Ureter (tissue), 1 donor: ENCODE results near the gene MAGI1. TPM values are rescaled to one million over a fixed set of nuclear protein-coding genes. Genes with fewer than 3 reads are reported as not detected.
"Not testable (repeated sequence)": the region's sequence is repeated elsewhere in the genome, so short reads cannot be mapped to it uniquely, and the experiment has no call there.

Source experiments
- DNase-seq: peaks from one replicate; pipeline ENCODE4 v3.0.0-alpha.2; 2020; ENCODE audit warnings: low spot score
- total RNA-seq: library from RNA; stranded (reverse); gene quantifications from one replicate; pipeline ENCODE4 v1.2.4, GENCODE V29; 2023
- donor health status: DM: yes; HTN: yes; CAD: no.

Gene MAGI1
- total RNA-seq, 1 donor from 2014 or later = 45.5 TPM

- DNase-seq = not testable (repeated sequence)
Observed at GRCh38 chr3:65565744-65566143, 473.0 kb downstream of the MAGI1 start.

GRCh38 chr3:65564483-65564882 is 474.2 kb downstream of the MAGI1 start:
- no peak for DNase-seq

GRCh38 chr3:65563861-65564260 is 474.9 kb downstream of the MAGI1 start:
- no peak for DNase-seq

GRCh38 chr3:65562447-65562846 is 476.3 kb downstream of the MAGI1 start:
- DNase-seq = no peak

- DNase-seq = no peak
Observed at GRCh38 chr3:65561617-65562016, 477.1 kb downstream of the MAGI1 start.

- DNase-seq = no peak
Observed at GRCh38 chr3:65560901-65561300, 477.8 kb downstream of the MAGI1 start.

- no peak for DNase-seq
Observed at GRCh38 chr3:65560133-65560532, 478.6 kb downstream of the MAGI1 start.

- no peak for DNase-seq
Observed at GRCh38 chr3:65559643-65560042, 479.1 kb downstream of the MAGI1 start.

GRCh38 chr3:65558826-65559225 is 479.9 kb downstream of the MAGI1 start:
- DNase-seq = no peak

GRCh38 chr3:65557899-65558564 is 480.7 kb downstream of the MAGI1 start:
- DNase-seq = no peak

- no peak for DNase-seq
Observed at GRCh38 chr3:65556934-65557577, 481.7 kb downstream of the MAGI1 start.

- no peak for DNase-seq
Observed at GRCh38 chr3:65552434-65552833, 486.3 kb downstream of the MAGI1 start.

- no peak for DNase-seq
Observed at GRCh38 chr3:65551945-65552344, 486.8 kb downstream of the MAGI1 start.

GRCh38 chr3:65550137-65550536 is 488.6 kb downstream of the MAGI1 start:
- DNase-seq = no peak

- no peak for DNase-seq
Observed at GRCh38 chr3:65549626-65549959, 489.1 kb downstream of the MAGI1 start.

GRCh38 chr3:65548848-65549625 is 489.7 kb downstream of the MAGI1 start:
- no peak for DNase-seq

GRCh38 chr3:65545429-65545828 is 493.3 kb downstream of the MAGI1 start:
- DNase-seq = no peak

- not testable (repeated sequence) for DNase-seq
Observed at GRCh38 chr3:65543391-65543790, 495.3 kb downstream of the MAGI1 start.

GRCh38 chr3:65540666-65541065 is 498.1 kb downstream of the MAGI1 start:
- DNase-seq = no peak

GRCh38 chr3:65539616-65540015 is 499.1 kb downstream of the MAGI1 start:
- no peak for DNase-seq

- no peak for DNase-seq
Observed at GRCh38 chr3:65538101-65538500, 500.6 kb downstream of the MAGI1 start.

GRCh38 chr3:65537109-65537508 is 501.6 kb downstream of the MAGI1 start:
- no peak for DNase-seq

- DNase-seq = no peak
Observed at GRCh38 chr3:65535260-65535659, 503.5 kb downstream of the MAGI1 start.
